HG03045 (cell line): ENCODE results near the gene COBL.

Source experiments
- ATAC-seq: cut with Tn5 transposase; IDR thresholded peaks from one replicate; pipeline ENCODE4 v1.9.1; 2021; ENCODE audit warnings: mild to moderate bottlenecking, moderate library complexity; ENCODE audit not compliant: unreplicated experiment

Gene COBL

GRCh38 chr7:51278797-51279196 is 37.8 kb downstream of the COBL start:
- ATAC-seq = no peak

GRCh38 chr7:51276967-51277366 is 39.6 kb downstream of the COBL start:
- no peak for ATAC-seq

DNA sequence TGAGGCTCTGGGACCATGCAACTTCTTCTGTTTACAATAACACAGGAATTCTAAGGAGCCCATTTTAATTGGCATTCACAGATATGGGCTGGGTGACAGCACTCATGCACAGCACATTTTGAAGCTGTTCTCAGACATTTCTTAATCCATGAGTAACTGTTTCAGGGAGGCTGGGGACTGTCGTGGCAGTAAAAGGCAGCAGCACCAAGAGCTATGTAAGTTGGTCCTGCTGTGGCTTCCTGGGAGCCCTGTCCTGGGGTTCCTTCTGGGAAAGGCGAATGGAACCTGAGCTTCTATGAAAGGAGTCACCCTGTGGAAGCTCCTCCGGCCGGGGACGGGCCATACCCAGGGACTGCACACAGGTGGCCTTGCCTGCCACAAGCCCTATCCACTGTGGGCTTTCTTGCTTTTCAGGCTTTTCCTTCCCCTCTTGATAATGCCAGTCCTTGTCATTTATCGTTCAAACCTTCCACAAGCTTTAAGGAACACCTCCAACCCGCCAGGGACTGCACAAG is 40.5 kb downstream of the COBL start:
- no peak for ATAC-seq

DNA sequence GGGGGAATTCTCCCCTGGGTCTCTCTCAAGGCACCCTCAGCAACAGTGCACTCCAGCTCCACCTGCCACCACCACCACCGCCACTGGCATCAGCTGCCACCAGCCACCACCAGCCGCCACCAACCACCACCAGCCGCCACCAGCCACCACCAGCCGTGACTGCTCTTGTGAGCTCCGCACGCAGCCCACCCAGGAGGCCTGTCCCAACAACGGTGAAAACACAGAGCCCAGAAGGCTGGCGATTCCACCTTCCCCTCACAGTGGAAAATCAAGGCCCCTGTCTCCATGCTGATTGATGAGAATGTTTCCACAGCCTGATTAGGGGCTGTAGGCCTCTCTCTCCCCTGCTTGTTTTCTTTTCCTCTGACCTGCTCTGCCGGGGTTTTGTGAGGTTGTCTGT is 41.1 kb downstream of the COBL start:
- no peak for ATAC-seq

DNA sequence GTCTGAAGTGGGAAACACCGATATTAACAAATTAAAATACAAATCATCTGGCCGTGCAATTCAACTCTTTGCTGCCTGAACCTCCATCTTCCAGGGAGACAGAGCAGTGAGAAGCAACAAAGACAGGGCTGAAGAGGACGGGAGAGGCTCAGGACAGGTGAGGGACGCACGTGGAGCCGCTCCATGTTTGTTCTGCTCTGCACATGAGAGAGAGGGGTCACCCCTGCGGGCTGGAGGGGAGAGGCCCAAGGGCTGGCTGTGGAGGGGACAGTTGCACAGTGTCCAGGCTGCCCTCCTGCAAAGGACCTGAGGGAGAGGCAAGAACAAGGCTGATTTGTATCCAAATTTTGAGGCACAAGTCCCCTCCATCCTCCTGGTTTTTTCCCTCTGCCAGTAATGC is 41.7 kb downstream of the COBL start:
- no peak for ATAC-seq

- no peak for ATAC-seq
These were observed 42.6 kb downstream of the COBL start for GRCh38 chr7:51274001-51274400.

DNA sequence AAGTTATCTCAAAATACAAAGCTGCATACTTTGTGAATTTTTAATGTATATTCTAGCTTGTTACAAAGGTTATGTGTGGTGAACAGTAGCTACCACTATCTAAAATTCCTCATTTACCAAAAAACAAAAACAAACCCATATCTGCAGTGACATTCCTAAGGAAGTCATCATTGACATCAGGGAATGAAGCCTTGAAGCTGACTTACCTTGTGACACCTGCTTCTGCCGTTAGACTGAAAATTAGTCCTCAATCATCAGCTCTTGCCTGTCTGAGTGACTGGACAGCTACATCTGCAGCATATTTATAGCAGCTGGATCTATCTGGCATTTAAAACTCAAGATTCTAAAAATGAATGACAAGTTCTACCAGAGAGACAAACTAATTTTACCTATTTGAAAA is 43.2 kb downstream of the COBL start:
- ATAC-seq = no peak

DNA sequence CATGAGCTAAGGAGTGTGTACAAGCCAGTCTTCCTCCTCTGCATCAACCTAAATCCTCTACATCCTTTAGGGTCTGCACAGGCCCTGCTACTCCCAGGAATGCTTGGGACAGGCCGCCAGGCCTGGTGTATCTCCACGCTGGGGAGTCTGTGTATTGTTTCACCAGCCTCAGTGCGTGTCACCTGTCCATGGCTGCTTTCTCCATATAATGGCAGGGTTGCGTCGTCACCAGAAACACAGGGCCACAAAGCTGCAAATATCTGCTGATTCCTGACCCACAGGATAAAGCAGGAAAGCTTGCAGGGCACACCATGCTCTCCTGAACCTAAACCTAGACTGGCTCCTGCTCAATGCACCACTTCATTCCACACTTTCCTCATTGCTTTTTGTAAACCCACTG is 45.6 kb downstream of the COBL start:
- no peak for ATAC-seq

DNA sequence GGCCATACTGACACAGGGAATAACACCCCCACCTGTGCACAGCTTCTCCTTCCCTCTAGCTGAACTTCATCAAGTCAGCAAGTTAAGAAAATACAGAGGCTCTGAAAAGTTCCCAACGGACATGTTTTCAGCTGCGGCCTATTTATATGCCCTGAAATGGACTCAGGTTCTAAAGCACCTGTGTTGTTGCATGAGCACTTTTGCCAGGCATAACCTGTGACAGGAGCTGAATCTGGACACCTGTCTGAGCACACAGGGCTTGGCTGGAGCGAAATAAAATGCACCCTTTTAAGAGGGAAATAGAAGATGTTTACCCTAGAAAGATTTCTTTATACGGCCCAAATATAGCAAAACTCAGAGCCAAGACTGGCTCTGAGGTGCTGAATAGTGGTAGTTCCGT is 46.7 kb downstream of the COBL start:
- ATAC-seq = no peak

DNA sequence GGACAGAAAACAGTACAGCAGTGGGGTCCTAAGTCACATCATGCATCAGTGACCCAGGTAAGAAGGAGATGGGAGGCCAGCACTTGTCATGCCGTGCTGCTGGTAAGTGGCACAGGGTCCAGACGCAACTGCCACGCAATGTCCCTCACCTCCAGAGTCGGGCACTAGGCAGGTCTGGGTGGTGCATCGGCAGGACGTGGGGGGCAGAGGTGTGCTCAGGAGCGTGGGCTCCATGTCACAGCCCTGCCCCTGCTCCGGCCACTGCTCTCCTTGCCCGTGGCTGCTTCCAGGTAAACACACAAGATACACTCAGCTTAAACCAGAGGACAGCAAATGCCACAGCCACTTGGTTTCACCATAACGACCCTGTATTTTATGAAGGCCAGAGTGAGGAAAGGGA is 47.3 kb downstream of the COBL start:
- no peak for ATAC-seq

DNA sequence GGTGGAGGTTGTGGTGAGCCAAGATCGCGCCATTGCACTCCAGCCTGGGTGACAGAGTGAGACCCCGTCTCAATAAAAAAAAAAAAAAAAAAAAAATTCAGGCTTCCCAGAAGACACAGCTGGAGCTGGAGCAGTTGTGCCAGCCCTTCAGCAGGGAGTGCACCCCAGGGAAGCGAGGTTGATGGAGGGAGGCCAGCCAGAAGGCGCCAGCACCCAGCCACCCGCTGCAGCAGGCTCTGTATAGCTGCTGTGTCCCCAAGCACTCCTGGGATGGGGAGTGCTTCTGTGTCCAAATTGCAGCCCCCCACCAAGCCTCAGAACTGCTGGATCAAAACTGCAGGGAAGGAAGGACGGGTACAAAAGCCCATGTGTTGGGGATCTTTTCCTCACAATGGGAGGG is 47.8 kb downstream of the COBL start:
- no peak for ATAC-seq

- no peak for ATAC-seq
These were observed 49.4 kb downstream of the COBL start for GRCh38 chr7:51267169-51267568.

GRCh38 chr7:51265066-51265907 is 51.3 kb downstream of the COBL start:
- ATAC-seq = no peak

DNA sequence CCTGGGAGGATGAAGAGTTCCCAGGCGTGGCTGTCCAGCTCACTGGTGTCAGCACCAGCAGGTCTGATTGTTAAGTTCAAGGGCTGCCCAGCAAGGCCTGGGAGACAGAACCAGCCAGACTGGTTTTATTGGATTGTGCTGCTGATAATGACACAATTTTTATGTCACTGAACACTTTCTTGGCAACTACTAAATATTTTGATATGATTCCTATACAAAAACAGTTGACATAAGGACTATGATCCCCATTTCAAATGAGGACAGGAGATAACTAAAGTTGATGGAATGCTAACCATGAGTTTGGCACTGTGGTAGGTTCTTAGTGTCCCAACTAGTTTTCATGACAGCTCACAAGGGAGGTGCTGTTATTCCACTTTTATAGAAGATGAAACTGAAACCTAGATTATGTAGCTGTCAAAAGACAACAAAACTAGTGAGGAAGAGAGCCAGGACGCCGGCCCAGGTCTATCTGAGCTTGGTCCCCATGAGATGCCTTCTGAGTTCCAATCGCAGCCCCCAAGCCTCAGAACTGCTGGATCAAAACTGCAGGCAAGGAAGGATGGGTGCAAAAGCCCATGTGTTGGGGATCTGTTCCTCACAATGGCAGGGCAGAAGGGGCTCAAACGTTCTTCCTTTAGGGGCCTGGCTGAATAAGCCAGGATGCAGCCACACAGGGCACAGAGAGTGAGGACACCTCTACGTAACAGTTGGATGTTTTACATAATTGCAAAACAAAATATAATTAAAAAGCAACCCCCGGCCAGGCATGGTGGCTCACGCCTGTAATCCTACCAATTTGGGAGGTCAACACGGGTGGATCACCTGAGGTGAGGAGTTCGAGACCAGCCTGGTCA is 52.8 kb downstream of the COBL start:
- ATAC-seq = no peak

DNA sequence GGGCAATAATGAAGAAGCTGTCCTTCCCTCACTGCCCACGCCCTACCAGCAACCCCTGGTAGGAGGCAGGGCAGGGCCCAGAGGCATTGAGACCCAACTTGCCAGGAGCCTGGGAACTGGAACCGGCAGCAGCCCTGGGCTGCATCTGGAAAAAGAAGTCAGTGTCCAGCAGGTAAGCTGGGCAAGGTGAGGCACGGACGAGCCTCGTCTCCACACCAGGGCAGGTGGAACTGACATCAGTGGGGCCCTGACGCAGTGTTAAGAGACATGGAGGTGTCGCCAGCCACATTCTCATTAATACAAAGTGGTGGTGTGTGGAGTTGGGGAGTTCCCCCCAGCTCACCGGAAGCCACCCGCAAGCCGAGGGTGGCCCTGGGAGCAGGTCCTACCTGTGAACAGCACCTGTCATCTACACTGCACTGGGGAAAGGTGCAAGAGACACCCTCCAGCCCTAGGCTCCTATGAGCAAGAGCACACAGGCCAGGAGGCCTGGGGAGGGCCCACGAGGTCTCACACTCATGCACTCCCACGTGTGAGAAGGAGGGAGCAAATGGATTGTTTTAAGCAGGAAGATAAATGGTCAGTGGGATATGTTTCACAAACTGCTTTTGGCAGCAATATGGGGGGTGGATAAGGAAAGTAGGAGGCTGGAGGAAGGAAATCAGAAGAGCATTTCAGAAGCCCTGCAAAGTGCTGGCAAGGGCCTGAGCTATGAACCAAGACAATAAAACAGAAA is 53.6 kb downstream of the COBL start:
- ATAC-seq = no peak

DNA sequence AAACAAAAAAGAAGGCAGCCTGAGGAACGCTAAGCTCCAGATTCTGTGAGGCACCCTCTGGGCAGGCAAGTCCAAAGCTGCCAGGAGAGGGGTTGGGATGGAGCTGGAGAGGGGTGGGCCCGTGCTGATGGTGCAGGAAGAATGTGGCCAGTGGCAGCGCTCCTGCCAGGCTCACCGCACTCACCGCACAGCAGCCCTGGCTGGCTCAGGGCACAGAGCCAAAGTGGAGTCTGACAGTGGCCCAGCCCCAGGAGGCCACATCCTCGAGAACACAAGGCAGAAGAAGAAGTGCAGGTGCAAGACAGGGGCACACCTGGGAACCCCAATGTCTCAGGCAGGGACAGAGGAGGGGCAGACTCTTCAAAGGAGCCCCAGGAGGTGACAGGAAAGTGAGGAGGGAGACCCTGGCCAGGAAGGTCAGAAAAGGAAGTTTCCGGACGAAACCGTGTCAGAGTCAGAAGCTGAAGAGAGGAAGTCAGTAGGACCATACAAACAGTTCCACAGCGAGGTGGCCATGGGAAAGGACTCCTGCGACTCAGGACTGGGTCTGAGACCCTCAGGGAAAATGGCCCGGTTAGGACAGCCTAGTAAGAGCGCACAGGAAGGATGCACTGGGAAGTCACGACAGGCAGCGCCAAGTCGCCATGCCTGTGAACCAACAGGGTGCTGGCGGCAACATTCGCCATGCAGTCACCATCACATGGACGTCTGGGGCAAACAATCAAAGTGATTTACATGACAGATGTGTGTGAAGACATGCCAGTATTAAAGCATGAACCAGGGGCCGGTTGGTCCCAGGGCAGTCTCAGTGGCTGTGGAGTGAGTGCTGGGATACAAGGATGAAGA is 54.4 kb downstream of the COBL start:
- ATAC-seq = no peak

DNA sequence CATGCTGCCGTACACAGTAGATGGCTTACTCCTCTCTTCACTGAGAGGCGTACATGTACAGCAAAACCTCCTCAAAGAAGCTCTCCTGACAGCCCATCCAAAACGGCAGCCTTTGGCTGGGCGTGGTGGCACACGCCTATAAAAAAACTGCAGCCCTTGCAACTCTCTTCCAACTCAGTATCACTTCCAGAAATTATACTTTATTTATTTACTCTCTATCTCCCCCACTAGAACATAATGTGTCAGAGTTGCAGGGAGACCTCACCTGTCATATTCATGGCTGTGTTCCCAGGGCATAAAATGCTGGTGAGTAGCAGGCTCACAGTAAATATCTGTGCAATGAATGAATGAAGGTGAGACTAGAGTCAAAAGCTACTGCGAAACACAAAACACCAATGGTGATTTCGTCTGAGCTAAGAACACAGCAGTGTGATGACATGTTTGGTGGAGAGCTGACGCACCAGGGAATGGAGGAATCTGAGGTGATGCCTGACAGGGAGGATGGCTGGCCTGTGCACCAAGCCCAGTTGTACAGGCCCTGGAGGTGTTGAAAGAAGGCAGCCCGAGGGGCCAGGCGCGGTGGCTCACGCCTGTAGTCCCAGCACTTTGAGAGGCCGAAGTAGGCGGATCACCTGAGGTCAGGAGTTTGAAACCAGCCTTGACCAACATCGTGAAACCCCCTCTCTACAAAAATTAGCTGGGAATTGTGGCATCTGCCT is 55.3 kb downstream of the COBL start:
- ATAC-seq = no peak

DNA sequence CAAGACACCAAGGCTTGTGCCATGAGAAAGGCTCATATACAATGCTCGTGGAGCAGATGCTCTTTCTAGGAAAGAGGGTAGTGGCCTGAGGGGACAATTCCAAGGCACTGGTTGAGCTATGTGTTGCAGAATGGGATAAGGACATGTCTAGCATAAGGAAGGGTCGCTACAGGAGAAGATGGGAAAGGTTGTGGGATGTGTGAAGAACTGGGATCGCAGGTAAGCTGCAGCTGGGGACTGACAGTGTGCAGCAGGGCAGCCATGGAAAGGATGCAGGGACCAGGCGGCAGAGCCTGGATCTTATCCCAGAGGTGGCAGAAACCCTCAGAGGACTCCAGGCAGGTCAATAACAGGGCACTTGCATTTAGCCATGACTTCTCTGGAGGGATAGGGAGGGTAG is 56.1 kb downstream of the COBL start:
- ATAC-seq = no peak

DNA sequence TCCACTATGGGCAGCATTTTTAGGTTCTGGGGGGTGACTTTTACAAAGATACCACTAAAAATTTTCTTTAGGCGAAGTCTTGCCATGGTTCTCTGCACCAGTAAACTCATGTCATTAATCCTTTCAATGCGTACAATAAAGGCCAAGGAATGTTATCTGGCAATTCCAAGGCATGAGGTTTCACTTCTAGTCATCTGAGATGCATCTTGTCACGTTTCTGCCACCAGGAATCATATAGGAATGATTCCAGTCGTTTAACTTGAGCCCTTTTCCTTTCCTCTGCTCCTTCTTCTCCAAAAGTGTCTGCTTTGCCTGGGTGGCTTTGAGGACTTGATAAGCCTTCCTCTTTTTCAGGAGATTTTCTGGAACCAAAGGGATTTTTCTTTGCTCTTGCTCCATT is 56.8 kb downstream of the COBL start:
- no peak for ATAC-seq

DNA sequence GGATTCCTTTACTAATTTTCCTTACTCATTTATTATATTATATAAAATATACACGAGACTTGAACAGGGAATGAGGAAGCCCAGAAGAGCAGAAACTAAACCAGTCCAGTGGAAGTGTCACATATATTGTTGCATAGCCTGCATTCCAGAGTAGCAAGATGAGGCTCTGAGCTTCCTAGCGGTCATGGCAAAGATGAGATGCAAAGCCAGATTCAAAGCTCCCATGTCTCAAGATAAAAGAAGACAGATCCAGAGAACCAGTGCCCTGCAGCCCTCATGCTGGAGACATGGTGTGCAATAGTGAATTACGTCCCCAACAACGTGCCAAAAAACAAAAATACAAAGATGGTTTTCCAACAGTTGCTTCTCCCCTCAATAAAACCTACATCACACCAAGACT is 59.7 kb downstream of the COBL start:
- ATAC-seq = no peak
